ENCODE data around the gene TPPP2.

DNA sequence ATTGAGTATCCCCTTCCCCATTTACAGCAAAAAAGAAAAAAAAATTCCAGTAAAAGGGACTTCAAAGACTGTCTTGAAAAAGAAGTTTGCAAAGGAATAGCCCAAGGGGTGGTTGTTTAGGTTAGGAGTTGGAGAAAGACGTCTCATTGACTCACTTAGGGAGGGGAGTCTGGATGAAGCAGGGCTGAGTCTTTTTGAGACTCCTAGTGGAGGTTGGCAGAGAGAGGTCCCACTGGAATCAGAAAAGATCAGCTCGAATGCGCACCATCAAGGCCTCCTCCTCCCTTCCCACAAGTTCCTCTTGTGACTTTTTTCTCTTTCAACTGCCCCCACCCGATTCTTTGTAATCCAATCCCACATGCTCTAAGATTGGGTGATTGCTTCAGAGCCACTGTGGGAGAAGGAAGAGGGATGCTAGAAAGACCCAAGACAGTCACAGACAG lies 42.0 kb downstream of the TPPP2 start:
- TF ChIP-seq, protein P1, sequence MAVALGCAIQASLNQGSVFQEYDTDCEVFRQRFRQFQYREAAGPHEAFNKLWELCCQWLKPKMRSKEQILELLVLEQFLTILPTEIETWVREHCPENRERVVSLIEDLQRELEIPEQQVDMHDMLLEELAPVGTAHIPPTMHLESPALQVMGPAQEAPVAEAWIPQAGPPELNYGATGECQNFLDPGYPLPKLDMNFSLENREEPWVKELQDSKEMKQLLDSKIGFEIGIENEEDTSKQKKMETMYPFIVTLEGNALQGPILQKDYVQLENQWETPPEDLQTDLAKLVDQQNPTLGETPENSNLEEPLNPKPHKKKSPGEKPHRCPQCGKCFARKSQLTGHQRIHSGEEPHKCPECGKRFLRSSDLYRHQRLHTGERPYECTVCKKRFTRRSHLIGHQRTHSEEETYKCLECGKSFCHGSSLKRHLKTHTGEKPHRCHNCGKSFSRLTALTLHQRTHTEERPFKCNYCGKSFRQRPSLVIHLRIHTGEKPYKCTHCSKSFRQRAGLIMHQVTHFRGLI (CRISPR knock-in tag; IDR thresholded peaks at IDR 0.05) = no peak
- TF ChIP-seq TRIM28 (IDR thresholded peaks at IDR 0.05) = no peak
- no peak for TF ChIP-seq MBD2 (IDR thresholded peaks at IDR 0.05; ENCODE audit: borderline replicate concordance, low read depth)
- TF ChIP-seq, protein P2, sequence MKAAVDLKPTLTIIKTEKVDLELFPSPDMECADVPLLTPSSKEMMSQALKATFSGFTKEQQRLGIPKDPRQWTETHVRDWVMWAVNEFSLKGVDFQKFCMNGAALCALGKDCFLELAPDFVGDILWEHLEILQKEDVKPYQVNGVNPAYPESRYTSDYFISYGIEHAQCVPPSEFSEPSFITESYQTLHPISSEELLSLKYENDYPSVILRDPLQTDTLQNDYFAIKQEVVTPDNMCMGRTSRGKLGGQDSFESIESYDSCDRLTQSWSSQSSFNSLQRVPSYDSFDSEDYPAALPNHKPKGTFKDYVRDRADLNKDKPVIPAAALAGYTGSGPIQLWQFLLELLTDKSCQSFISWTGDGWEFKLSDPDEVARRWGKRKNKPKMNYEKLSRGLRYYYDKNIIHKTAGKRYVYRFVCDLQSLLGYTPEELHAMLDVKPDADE (conservative IDR thresholded peaks at IDR 0.05; ENCODE audit: control insufficient read depth, low read depth, low read length) = no peak
- TF ChIP-seq, protein P3, sequence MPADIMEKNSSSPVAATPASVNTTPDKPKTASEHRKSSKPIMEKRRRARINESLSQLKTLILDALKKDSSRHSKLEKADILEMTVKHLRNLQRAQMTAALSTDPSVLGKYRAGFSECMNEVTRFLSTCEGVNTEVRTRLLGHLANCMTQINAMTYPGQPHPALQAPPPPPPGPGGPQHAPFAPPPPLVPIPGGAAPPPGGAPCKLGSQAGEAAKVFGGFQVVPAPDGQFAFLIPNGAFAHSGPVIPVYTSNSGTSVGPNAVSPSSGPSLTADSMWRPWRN (IDR thresholded peaks at IDR 0.05; ENCODE audit: low read depth) = no peak
- TF ChIP-seq POLR2A (conservative IDR thresholded peaks at IDR 0.05) = no peak
- TF ChIP-seq EGR1 (conservative IDR thresholded peaks at IDR 0.05) = no peak
- no peak for TF ChIP-seq RBBP5 (IDR thresholded peaks at IDR 0.05; ENCODE audit: borderline replicate concordance, insufficient read depth, low read length, poor library complexity, severe bottlenecking)
- TF ChIP-seq, protein P4, sequence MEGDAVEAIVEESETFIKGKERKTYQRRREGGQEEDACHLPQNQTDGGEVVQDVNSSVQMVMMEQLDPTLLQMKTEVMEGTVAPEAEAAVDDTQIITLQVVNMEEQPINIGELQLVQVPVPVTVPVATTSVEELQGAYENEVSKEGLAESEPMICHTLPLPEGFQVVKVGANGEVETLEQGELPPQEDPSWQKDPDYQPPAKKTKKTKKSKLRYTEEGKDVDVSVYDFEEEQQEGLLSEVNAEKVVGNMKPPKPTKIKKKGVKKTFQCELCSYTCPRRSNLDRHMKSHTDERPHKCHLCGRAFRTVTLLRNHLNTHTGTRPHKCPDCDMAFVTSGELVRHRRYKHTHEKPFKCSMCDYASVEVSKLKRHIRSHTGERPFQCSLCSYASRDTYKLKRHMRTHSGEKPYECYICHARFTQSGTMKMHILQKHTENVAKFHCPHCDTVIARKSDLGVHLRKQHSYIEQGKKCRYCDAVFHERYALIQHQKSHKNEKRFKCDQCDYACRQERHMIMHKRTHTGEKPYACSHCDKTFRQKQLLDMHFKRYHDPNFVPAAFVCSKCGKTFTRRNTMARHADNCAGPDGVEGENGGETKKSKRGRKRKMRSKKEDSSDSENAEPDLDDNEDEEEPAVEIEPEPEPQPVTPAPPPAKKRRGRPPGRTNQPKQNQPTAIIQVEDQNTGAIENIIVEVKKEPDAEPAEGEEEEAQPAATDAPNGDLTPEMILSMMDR (IDR thresholded peaks at IDR 0.05 in 2 of 3, conservative IDR thresholded peaks at IDR 0.05 in 1 of 3; ENCODE audit: insufficient read depth in 2 of 3, low read depth in 1 of 3, low read length in 3 of 3) = no peak
- no peak for TF ChIP-seq ZNF324 (CRISPR knock-in tag; IDR thresholded peaks at IDR 0.05)
- TF ChIP-seq ETV6 (IDR thresholded peaks at IDR 0.05; ENCODE audit: borderline replicate concordance in 1 of 2, low read depth in 2 of 2, low read length in 1 of 2) = no peak
- no peak for TF ChIP-seq ETV6 (CRISPR knock-in tag; IDR thresholded peaks at IDR 0.05; ENCODE audit: borderline replicate concordance)

Data from K562 (cell line).